Upper lobe of left lung (tissue), 6 donors: ENCODE measurements around the gene SGMS1. TPM values are rescaled to one million over a fixed set of nuclear protein-coding genes. Genes with fewer than 3 reads are reported as not detected.
A peak's percentile ranks its signal among the peaks of the same experiment; 100 is the strongest.
"Not testable (repeated sequence)": the region's sequence is repeated elsewhere in the genome, so short reads cannot be mapped to it uniquely, and the experiment has no call there.

Experiments
- ATAC-seq, 2 donors: fragments of 200-7000 bp; cut with Tn5 transposase; one replicate each; pipeline ENCODE4 v1.9.1; 2022; ENCODE audit warnings: mild to moderate bottlenecking in 2 of 2, moderate library complexity in 2 of 2; ENCODE audit not compliant: low FRiP score in 2 of 2
- DNase-seq, 2 donors: peaks; one replicate each; pipeline ENCODE4 v3.0.0-alpha.2; 2019 to 2020
- H3K27ac ChIP-seq, 4 donors: fragments of 200-600 bp; sonication (generic); one replicate each; pipeline ENCODE4 v1.5.1; 2016 to 2019
- H3K27me3 ChIP-seq, 4 donors: fragments of 200-600 bp; sonication (generic); one replicate each; pipeline ENCODE4 v1.5.1; 2017 to 2019
- H3K36me3 ChIP-seq, 4 donors: fragments of 200-600 bp; sonication (generic); one replicate each; pipeline ENCODE4 v1.5.1; 2016 to 2019
- H3K4me1 ChIP-seq, 4 donors: fragments of 200-600 bp; sonication (generic); one replicate each; pipeline ENCODE4 v1.5.1; 2018 to 2019
- H3K4me3 ChIP-seq, 4 donors: fragments of 200-600 bp; sonication (generic); one replicate each; pipeline ENCODE4 v1.5.1; 2017 to 2019; ENCODE audit warnings: mild to moderate bottlenecking in 2 of 4, moderate library complexity in 1 of 4
- H3K9me3 ChIP-seq, 4 donors: fragments of 200-600 bp; sonication (generic); one replicate each; pipeline ENCODE4 v1.5.1; 2018 to 2019
- CTCF ChIP-seq, 6 experiments: fragments of 450-650 bp in 4 of 6; fragments of 200-600 bp in 2 of 6; sonication (generic) in 2 of 6; IDR thresholded peaks; one replicate each; pipeline ENCODE4 v1.5.1; 2016 to 2019; ENCODE audit warnings: antibody characterized with exemption in 6 of 6
- EP300 ChIP-seq, 4 donors: sonication (generic); formaldehyde crosslinking; IDR thresholded peaks; one replicate each; pipeline ENCODE4 v1.5.1; 2017; ENCODE audit warnings: antibody characterized with exemption in 4 of 4, control low read depth in 2 of 4
- POLR2A ChIP-seq, 4 donors: fragments of 450-650 bp; IDR thresholded peaks; one replicate each; pipeline ENCODE4 v1.5.1; 2016 to 2017; ENCODE audit warnings: antibody characterized with exemption in 4 of 4, mild to moderate bottlenecking in 2 of 4
- POLR2AphosphoS5 ChIP-seq, 2 donors: sonication (generic); formaldehyde crosslinking; IDR thresholded peaks; one replicate each; pipeline ENCODE4 v1.5.1; 2017; ENCODE audit warnings: antibody characterized with exemption in 2 of 2
- WGBS, 2 donors: methylation state at CpG; one replicate each; pipeline ENCODE4 v1.1.5; 2017 to 2018; 5-methylcytosine and 5-hydroxymethylcytosine counted together
- small RNA-seq, 4 donors: library from RNA; depleted of rRNA; stranded (forward); fragments of <200 nt; gene quantifications; one replicate each; pipeline ENCODE3, GENCODE V24; 2016
- total RNA-seq, 6 donors: library from RNA; depleted of rRNA in 4 of 6; stranded (reverse); fragments of >200 nt in 4 of 6; gene quantifications; one replicate each; pipeline versions ENCODE4 v1.1.0 to v1.2.1, GENCODE V29; 2016 to 2021
- donor health status: DM: no; HTN: no; CAD: no; lungs with moderate emphysema.
- donor health status: DM: no; HTN: yes; CAD: no; lungs with severe emphysema.

Gene SGMS1
- total RNA-seq, 6 donors from 2014 or later: 66.7 to 230 (median 173) TPM

- whole genome bisulfite sequencing, 2 donors: 91 to 95% methylated on average over 7 of the region's 7 CpGs
- no peak for ATAC-seq
Observed at GRCh38 chr10:50272531-50272930, 351.2 kb downstream of the SGMS1 start.

GRCh38 chr10:50271564-50272250, 352.0 kb downstream of the SGMS1 start:
- H3K9me3 ChIP-seq: no peaks in the 10 kb centered on the region
- H3K27ac ChIP-seq: no peak overlapping the region
- TF ChIP-seq POLR2A (IDR thresholded peaks at IDR 0.05): no peak
- TF ChIP-seq EP300 (IDR thresholded peaks at IDR 0.05): no peak
- no peak for TF ChIP-seq POLR2AphosphoS5 (IDR thresholded peaks at IDR 0.05)
- no peak for TF ChIP-seq CTCF (IDR thresholded peaks at IDR 0.05)
- no peak overlapping the region for H3K4me3 ChIP-seq
- DNase-seq: no peak
- ATAC-seq: no peak
- no peaks in the 10 kb centered on the region for H3K36me3 ChIP-seq
- 83 to 86% methylated on average over 3 of the region's 3 CpGs for whole genome bisulfite sequencing, 2 donors
- no peaks in the 10 kb centered on the region for H3K27me3 ChIP-seq
- H3K4me1 ChIP-seq: no peaks in the 10 kb centered on the region

More at GRCh38 chr10:50272531-50272930, 351.2 kb downstream of the SGMS1 start:
- Histone ChIP-seq H3K27ac (no peak overlapping the region), H3K27me3 (no peaks in the 10 kb centered on the region), H3K4me1 (no peaks in the 10 kb centered on the region), H3K36me3 (no peaks in the 10 kb centered on the region), H3K9me3 (no peaks in the 10 kb centered on the region), H3K4me3 (no peak overlapping the region)
- TF ChIP-seq CTCF (IDR thresholded peaks at IDR 0.05): no peak
- no peak for TF ChIP-seq EP300 (IDR thresholded peaks at IDR 0.05)
- TF ChIP-seq POLR2AphosphoS5 (IDR thresholded peaks at IDR 0.05): no peak
- TF ChIP-seq POLR2A (IDR thresholded peaks at IDR 0.05): no peak
- no peak for DNase-seq

- 84 to 93% methylated on average over 3 of the region's 3 CpGs for WGBS, 2 donors
- H3K9me3 ChIP-seq, H3K27me3 ChIP-seq, ATAC-seq, H3K4me1 ChIP-seq, H3K27ac ChIP-seq, H3K4me3 ChIP-seq, H3K36me3 ChIP-seq, DNase-seq: not testable (repeated sequence)
Observed at GRCh38 chr10:50267877-50268276, 355.9 kb downstream of the SGMS1 start.

- 69 to 81% methylated on average over 8 to 10 of the region's 10 CpGs for WGBS, 2 donors
- not testable (repeated sequence) for H3K4me3 ChIP-seq, H3K4me1 ChIP-seq, ATAC-seq, H3K27me3 ChIP-seq, H3K9me3 ChIP-seq, H3K27ac ChIP-seq, H3K36me3 ChIP-seq
- peak in 1 of 2 donors; percentile 32 for DNase-seq
Observed at GRCh38 chr10:50262625-50263024, 361.1 kb downstream of the SGMS1 start.

GRCh38 chr10:50260791-50261281, 362.9 kb downstream of the SGMS1 start:
- no peaks in the 10 kb centered on the region for H3K27me3 ChIP-seq
- H3K36me3 ChIP-seq: no peaks in the 10 kb centered on the region
- ATAC-seq: no peak
- no peaks in the 10 kb centered on the region for H3K9me3 ChIP-seq
- TF ChIP-seq POLR2AphosphoS5 (IDR thresholded peaks at IDR 0.05) (no peak), EP300 (IDR thresholded peaks at IDR 0.05) (no peak), POLR2A (IDR thresholded peaks at IDR 0.05) (no peak), CTCF (IDR thresholded peaks at IDR 0.05) (no peak)
- no peak for DNase-seq
- H3K4me3 ChIP-seq: no peak overlapping the region
- 32 to 34% methylated on average over 2 of the region's 2 CpGs for WGBS, 2 donors
- no peak overlapping the region for H3K27ac ChIP-seq
- no peaks in the 10 kb centered on the region for H3K4me1 ChIP-seq

Small RNA genes within 50 kb of the gene (small RNA-seq; reads per million reads assigned to genes)
- gene RNU7-107P: 0 reads per million in 4 donors

Other genes starting within 250 kb of the SGMS1 start
- gene ASAH2B, start 116.0 kb upstream of the SGMS1 start, total RNA-seq: 1 to 10 TPM in 5 of 6 donors, under 1 TPM in 1; 0.44 to 3.9 (median 2.1) TPM